ENCODE results near the gene SIAH3.

DNA sequence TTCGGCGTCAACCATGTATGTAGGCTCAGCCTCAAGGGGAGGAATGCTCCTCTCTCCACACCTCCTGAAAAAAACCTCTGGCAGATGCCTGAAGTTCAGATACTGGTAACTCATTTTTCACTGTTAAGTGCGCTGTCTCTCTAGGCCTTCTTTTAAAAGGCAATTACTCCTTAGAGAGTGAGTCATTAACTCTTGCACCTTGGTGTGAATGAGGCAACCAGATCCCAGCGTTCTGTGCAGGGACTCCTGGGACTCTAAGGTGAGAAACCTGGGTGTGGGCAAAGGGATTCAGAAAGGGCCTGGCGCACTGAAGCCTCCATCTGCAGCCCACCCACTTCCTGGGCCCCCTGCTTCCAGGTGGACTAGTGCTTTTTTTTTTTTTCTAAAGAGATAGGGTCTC lies 71.7 kb downstream of the SIAH3 start:
- TF ChIP-seq POLR2AphosphoS5 (IDR thresholded peaks at IDR 0.05) (no peak), POLR2A (IDR thresholded peaks at IDR 0.05) (no peak)
- TF ChIP-seq, protein P1, sequence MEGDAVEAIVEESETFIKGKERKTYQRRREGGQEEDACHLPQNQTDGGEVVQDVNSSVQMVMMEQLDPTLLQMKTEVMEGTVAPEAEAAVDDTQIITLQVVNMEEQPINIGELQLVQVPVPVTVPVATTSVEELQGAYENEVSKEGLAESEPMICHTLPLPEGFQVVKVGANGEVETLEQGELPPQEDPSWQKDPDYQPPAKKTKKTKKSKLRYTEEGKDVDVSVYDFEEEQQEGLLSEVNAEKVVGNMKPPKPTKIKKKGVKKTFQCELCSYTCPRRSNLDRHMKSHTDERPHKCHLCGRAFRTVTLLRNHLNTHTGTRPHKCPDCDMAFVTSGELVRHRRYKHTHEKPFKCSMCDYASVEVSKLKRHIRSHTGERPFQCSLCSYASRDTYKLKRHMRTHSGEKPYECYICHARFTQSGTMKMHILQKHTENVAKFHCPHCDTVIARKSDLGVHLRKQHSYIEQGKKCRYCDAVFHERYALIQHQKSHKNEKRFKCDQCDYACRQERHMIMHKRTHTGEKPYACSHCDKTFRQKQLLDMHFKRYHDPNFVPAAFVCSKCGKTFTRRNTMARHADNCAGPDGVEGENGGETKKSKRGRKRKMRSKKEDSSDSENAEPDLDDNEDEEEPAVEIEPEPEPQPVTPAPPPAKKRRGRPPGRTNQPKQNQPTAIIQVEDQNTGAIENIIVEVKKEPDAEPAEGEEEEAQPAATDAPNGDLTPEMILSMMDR (IDR thresholded peaks at IDR 0.05) = no peak

Data from transverse colon (tissue), 4 donors.